ENCODE data around the gene SDHC.

Gene SDHC, protein sequence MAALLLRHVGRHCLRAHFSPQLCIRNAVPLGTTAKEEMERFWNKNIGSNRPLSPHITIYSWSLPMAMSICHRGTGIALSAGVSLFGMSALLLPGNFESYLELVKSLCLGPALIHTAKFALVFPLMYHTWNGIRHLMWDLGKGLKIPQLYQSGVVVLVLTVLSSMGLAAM

DNA sequence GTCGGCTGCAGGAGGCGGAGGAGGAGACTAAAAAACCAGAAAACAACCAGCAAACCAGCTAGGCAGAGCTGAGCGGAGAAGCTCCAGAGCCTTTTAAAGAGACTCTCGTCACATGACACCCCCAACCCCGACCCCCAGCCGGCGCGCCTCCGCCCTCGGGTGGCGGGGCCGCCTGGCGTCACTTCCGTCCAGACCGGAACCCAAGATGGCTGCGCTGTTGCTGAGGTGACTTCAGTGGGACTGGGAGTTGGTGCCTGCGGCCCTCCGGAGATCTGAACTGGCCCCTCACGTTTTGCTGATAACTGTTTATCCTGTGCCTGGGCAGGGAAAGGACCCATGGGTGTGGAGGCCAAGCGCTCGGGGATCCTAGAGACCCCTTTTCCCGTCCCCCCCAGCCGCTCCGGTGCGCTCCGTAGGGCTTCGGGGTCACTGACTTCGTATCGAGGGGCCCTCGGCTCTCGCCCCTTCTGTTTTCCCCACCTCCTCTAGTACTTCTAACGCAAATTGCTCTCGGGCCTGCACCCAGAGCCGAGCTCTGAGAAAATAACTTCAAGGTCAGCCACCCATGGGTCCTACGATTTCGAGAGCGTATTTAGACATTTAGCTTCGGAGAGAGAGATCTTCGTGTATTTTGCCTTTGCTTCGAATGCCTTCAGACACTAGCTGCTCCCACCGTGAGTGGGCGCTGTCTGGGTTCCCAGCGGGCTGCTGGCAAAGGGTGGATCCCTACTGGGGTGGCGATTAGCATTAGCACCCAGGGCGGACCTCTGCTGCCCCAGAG, at the start of gene SDHC:
SDHC (plus strand) TSS at position 181 of the 781 bp plus-strand sequence; CDS start at position 206, 25 bp downstream.
- peak; percentile 53 for DNase-seq (ENCODE audit: low read depth, low spot score)

DNA sequence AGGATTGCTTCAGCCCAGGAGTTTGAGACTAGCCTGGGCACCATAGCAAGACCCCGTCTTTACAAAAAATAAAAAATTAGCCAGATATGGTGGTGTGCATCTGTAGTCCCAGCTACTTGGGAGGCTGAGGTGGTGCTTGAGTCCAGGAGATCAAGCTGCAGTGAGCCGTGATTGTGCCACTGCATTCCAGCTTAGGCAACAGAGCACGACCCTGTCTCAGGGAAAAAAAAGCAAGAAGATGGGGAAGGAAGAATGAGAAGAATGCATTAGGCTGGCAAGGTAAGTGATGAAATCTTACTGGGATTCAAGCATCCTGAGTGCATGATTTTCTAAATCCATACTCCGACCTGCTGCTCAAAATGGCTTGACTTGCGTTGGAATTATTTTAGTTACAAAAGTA, 48.9 kb upstream of the SDHC start:
- DNase-seq (ENCODE audit: low read depth, low spot score): no peak
- H3K27ac ChIP-seq: no peak overlapping the region
- no peak overlapping the region for H3K4me3 ChIP-seq
- H3K9me3 ChIP-seq (ENCODE audit: low read depth, low read length): no peaks in the 10 kb centered on the region
- no peak for TF ChIP-seq POLR2AphosphoS5 (IDR thresholded peaks at IDR 0.05; ENCODE audit: borderline replicate concordance, low read depth, low read length)
- no peak for TF ChIP-seq EZH2 (IDR thresholded peaks at IDR 0.05)
- no peak for TF ChIP-seq FOXP2 (optimal IDR thresholded peaks at IDR 0.05; ENCODE audit: control extremely low read depth, extremely low read length, insufficient read depth)
- H3K9ac ChIP-seq (ENCODE audit: insufficient read length): no peak overlapping the region
- no peaks in the 10 kb centered on the region for H3K36me3 ChIP-seq (ENCODE audit: insufficient read depth, low read length)

More for the DNA sequence above, at the start of gene SDHC:
- H3K4me3 ChIP-seq: peak within 1 kb of the TSS; percentile 95
- TF ChIP-seq EZH2 (IDR thresholded peaks at IDR 0.05) (no peak), POLR2AphosphoS5 (IDR thresholded peaks at IDR 0.05; ENCODE audit: borderline replicate concordance, low read depth, low read length) (peak; percentile 98), FOXP2 (optimal IDR thresholded peaks at IDR 0.05; ENCODE audit: control extremely low read depth, extremely low read length, insufficient read depth) (peak; percentile 66)
- no peaks in the 10 kb centered on the region for H3K36me3 ChIP-seq (ENCODE audit: insufficient read depth, low read length)
- peak within 1 kb of the TSS; percentile 88 for H3K27ac ChIP-seq
- no peaks in the 10 kb centered on the region for H3K9me3 ChIP-seq (ENCODE audit: low read depth, low read length)
- peak within 1 kb of the TSS; percentile 98 for H3K9ac ChIP-seq (ENCODE audit: insufficient read length)

DNA sequence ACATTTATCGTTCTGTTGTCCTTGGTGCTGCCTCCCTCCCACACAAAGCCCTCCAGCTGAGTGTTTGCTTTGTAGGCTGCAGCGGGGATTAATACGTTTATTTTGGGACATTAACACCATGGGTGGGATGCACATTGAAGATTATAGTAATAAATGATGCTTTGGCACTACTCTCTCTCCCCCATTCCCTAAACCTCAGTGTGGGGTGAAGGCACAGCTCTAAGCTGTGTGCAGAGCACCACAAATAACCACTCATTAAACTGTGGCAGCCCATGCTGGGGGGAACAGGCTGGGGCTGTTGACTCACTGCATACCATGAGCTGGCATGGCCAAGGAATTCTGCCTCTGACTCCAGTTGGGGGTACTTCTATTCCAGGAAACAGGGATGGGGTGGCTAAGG, 48.0 kb upstream of the SDHC start:
- no peak overlapping the region for H3K4me3 ChIP-seq
- DNase-seq (ENCODE audit: low read depth, low spot score): no peak
- H3K27ac ChIP-seq: no peak overlapping the region
- no peaks in the 10 kb centered on the region for H3K9me3 ChIP-seq (ENCODE audit: low read depth, low read length)
- no peaks in the 10 kb centered on the region for H3K36me3 ChIP-seq (ENCODE audit: insufficient read depth, low read length)
- H3K9ac ChIP-seq (ENCODE audit: insufficient read length): no peak overlapping the region
- no peak for TF ChIP-seq FOXP2 (optimal IDR thresholded peaks at IDR 0.05; ENCODE audit: control extremely low read depth, extremely low read length, insufficient read depth)
- no peak for TF ChIP-seq POLR2AphosphoS5 (IDR thresholded peaks at IDR 0.05; ENCODE audit: borderline replicate concordance, low read depth, low read length)
- TF ChIP-seq EZH2 (IDR thresholded peaks at IDR 0.05): no peak

DNA sequence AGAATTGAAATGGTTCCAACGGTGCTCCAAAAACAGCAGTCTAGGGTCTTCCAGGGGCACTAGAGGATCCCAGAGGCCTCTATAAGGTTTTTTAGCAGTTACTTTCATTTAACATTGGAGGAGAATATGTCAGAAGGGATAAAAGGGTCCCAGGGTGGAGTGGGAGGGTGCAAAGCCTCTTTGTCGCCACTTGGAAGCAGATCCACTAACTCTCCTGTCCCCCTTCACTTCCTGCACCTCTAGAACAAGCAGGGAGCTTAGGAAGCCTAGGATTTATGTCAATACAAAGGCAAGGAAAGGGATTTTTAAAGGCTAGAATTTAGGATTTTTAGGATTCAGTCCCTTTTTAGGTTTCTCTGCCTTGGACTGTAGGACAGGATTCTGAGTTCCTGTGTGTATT, 47.3 kb upstream of the SDHC start:
- no peak overlapping the region for H3K27ac ChIP-seq
- no peaks in the 10 kb centered on the region for H3K36me3 ChIP-seq (ENCODE audit: insufficient read depth, low read length)
- H3K4me3 ChIP-seq: no peak overlapping the region
- no peak for TF ChIP-seq EZH2 (IDR thresholded peaks at IDR 0.05)
- no peak for TF ChIP-seq POLR2AphosphoS5 (IDR thresholded peaks at IDR 0.05; ENCODE audit: borderline replicate concordance, low read depth, low read length)
- TF ChIP-seq FOXP2 (optimal IDR thresholded peaks at IDR 0.05; ENCODE audit: control extremely low read depth, extremely low read length, insufficient read depth): no peak
- no peak overlapping the region for H3K9ac ChIP-seq (ENCODE audit: insufficient read length)
- H3K9me3 ChIP-seq (ENCODE audit: low read depth, low read length): no peaks in the 10 kb centered on the region
- no peak for DNase-seq (ENCODE audit: low read depth, low spot score)

DNA sequence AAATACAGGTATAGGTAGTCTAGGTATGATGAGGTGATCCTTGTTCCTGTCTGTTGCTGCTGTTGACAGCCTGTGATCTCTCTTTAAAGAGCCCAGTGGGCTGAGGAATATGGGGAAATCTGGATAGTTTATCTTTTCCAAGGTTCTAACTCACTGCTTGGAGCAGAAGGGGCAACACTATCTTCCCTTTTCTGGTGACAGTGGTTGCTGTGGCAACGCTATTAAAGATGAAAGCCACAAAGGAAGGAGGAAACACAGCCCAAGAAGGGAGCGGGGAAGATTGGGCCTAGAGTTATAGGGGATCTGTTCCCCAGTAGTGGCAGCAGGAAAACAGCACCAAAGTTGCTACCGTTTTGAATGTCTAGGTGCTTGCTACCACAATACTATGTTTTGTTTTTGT, 46.9 kb upstream of the SDHC start:
- no peaks in the 10 kb centered on the region for H3K36me3 ChIP-seq (ENCODE audit: insufficient read depth, low read length)

DNA sequence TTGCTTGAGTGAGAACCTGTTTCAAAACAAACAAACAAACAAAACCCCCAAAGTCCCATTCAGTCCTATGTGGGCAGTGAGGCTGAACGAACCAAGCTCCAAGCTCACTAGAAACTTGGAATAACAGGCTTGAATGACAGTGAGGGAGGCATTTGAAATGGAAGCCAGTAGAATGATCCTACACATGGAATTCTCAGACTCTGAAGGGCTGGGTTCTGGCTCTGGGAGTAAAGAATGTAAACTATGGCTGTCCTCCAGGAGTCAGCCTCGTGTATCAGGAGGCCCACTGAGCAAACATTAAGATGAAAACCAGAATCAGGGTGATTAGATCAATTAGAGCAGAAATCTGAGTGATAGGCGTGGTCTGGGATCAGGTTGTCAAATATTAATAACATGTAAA, 40.8 kb upstream of the SDHC start:
- Histone ChIP-seq H3K4me3 (no peak overlapping the region), H3K27ac (no peak overlapping the region), H3K9ac (ENCODE audit: insufficient read length) (no peak overlapping the region), H3K36me3 (ENCODE audit: insufficient read depth, low read length) (no peaks in the 10 kb centered on the region), H3K9me3 (ENCODE audit: low read depth, low read length) (no peaks in the 10 kb centered on the region)
- TF ChIP-seq FOXP2 (optimal IDR thresholded peaks at IDR 0.05; ENCODE audit: control extremely low read depth, extremely low read length, insufficient read depth) (no peak), POLR2AphosphoS5 (IDR thresholded peaks at IDR 0.05; ENCODE audit: borderline replicate concordance, low read depth, low read length) (no peak), EZH2 (IDR thresholded peaks at IDR 0.05) (no peak)
- DNase-seq (ENCODE audit: low read depth, low spot score): no peak

More for the DNA sequence above, 46.9 kb upstream of the SDHC start:
- DNase-seq (ENCODE audit: low read depth, low spot score): no peak
- no peak overlapping the region for H3K9ac ChIP-seq (ENCODE audit: insufficient read length)
- H3K4me3 ChIP-seq: no peak overlapping the region
- H3K9me3 ChIP-seq (ENCODE audit: low read depth, low read length): no peaks in the 10 kb centered on the region
- TF ChIP-seq POLR2AphosphoS5 (IDR thresholded peaks at IDR 0.05; ENCODE audit: borderline replicate concordance, low read depth, low read length) (no peak), FOXP2 (optimal IDR thresholded peaks at IDR 0.05; ENCODE audit: control extremely low read depth, extremely low read length, insufficient read depth) (no peak), EZH2 (IDR thresholded peaks at IDR 0.05) (no peak)
- H3K27ac ChIP-seq: no peak overlapping the region

DNA sequence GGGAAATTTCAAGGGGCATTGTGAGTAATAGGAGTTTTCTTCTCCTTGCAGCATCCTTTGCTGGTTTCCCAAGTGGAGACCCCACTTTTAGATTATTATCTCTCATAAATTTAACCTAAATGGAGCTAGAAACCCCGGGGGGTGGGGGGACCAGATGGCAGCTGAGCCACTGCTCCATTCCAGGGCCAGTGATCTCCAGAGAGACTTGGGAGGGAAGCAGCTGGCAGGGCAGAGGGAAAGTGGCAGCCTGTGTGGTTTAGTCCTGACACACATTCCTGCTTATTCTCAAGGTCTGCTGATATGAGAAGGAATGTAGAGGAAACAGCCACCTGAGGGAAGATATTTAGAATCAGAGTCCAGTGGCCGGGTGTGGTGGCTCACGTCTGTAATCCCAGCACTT, 39.3 kb upstream of the SDHC start:
- DNase-seq (ENCODE audit: low read depth, low spot score): no peak
- Histone ChIP-seq H3K9me3 (ENCODE audit: low read depth, low read length) (no peaks in the 10 kb centered on the region), H3K36me3 (ENCODE audit: insufficient read depth, low read length) (no peaks in the 10 kb centered on the region), H3K27ac (no peak overlapping the region), H3K9ac (ENCODE audit: insufficient read length) (no peak overlapping the region), H3K4me3 (no peak overlapping the region)
- TF ChIP-seq EZH2 (IDR thresholded peaks at IDR 0.05): no peak
- TF ChIP-seq POLR2AphosphoS5 (IDR thresholded peaks at IDR 0.05; ENCODE audit: borderline replicate concordance, low read depth, low read length): no peak
- TF ChIP-seq FOXP2 (optimal IDR thresholded peaks at IDR 0.05; ENCODE audit: control extremely low read depth, extremely low read length, insufficient read depth): no peak

DNA sequence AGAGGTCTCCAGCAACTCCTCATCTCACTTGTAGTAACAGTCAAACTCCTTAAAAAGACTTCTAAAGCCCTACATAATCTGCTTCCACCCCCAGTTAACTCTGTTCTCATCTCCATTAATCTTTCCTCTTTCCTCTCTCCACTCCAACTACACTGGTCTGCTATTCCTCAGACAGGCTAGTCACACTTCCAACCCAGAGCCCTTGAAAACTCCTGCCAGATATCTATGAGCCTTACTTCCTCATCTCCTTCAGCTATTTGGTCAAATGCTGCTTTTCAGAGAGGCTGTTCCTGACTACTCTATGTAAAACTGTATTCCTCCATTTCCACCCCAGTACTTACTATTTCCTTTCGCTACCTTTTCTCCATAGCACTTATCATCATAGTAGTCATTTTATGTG, 31.2 kb upstream of the SDHC start:
- Histone ChIP-seq H3K9ac (ENCODE audit: insufficient read length) (no peak overlapping the region), H3K4me3 (no peak overlapping the region), H3K27ac (no peak overlapping the region), H3K36me3 (ENCODE audit: insufficient read depth, low read length) (no peaks in the 10 kb centered on the region), H3K9me3 (ENCODE audit: low read depth, low read length) (no peaks in the 10 kb centered on the region)
- TF ChIP-seq FOXP2 (optimal IDR thresholded peaks at IDR 0.05; ENCODE audit: control extremely low read depth, extremely low read length, insufficient read depth): no peak
- no peak for TF ChIP-seq EZH2 (IDR thresholded peaks at IDR 0.05)
- TF ChIP-seq POLR2AphosphoS5 (IDR thresholded peaks at IDR 0.05; ENCODE audit: borderline replicate concordance, low read depth, low read length): no peak
- DNase-seq (ENCODE audit: low read depth, low spot score): no peak
